PC-3 (cell line): ENCODE measurements around the gene KIAA1549.

Experiments used
- CTCF ChIP-seq: fragments of 300-600 bp; sonication (generic); conservative IDR thresholded peaks from 2 replicates; pipeline ENCODE4 v1.5.1; 2017; ENCODE audit warnings: antibody characterized with exemption, low read depth, mild to moderate bottlenecking, low read length
- EZH2 ChIP-seq: fragments of 300-600 bp; sonication (generic); IDR thresholded peaks from one replicate; pipeline ENCODE4 v1.6.1; 2017; ENCODE audit warnings: antibody characterized with exemption, mild to moderate bottlenecking, low read length; ENCODE audit not compliant: unreplicated experiment
- EZH2phosphoT487 ChIP-seq: fragments of 300-600 bp; sonication (generic); IDR thresholded peaks from 2 replicates; pipeline ENCODE4 v1.6.1; 2018; ENCODE audit warnings: mild to moderate bottlenecking, antibody characterized with exemption, low read length, borderline replicate concordance

DNA sequence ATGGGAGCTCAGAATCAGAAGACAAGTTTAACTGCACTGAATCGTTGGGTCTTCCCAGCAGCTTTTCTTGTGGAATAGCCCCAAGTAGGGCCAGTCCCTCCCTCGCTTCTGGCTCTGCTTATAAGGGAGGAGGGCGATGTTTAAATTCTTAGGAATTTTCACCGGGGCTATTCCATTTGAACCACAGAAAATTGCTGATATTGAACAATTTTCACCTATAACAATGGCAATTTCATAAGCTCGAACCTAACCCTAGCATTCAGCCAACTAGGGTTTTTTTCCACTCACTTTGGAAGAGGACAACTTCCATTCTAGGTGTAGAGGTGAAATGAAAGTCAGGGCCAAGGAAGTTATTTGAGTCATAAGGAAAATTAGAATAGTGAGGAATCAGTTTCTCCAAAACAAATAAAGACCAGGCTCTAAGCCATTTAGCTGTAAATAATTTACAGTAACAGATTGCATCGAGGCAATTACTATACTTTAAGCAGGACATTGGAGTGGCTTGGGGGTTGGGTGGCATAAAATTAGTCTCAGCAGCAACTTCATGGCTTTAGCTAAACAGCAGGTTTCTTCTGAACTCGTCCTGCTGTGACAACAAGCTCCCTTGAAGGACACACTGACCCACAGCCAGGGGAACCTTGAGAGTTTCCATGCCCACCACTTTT, 181.7 kb downstream of the KIAA1549 start:
- TF ChIP-seq CTCF (no peak), EZH2phosphoT487 (no peak), EZH2 (no peak)
